Activated CD4-positive, alpha-beta memory T cell treated with anti-CD3 and anti-CD28 coated beads for 36 hours (primary cell): ENCODE measurements around the gene XRCC1. TPM values are rescaled to one million over a fixed set of nuclear protein-coding genes. Genes with fewer than 3 reads are reported as not detected.
A peak's percentile ranks its signal among the peaks of the same experiment; 100 is the strongest.

Source experiments
- CTCF ChIA-PET: fragments of 350-600 bp; sonication (Branson Sonifier 250); formaldehyde crosslinking; loops from one replicate; lab custom pipeline; 2021; ENCODE audit warnings: antibody characterized with exemption, inconsistent platforms; lab: Charles Lee
- POLR2A ChIA-PET: fragments of 350-600 bp; sonication (Branson Sonifier 250); formaldehyde crosslinking; loops from one replicate; lab custom pipeline; 2021; ENCODE audit warnings: antibody characterized with exemption; lab: Charles Lee
- DNase-seq: peaks from one replicate; pipeline ENCODE4 v3.0.0-alpha.2; 2020
- H3K27ac Mint-ChIP-seq: one replicate; pipeline ENCODE4 v1.8.0; 2021; ENCODE audit warnings: mixed read lengths
- H3K27me3 Mint-ChIP-seq: one replicate; pipeline ENCODE4 v1.8.0; 2021; ENCODE audit warnings: mixed read lengths
- H3K36me3 Mint-ChIP-seq: one replicate; pipeline ENCODE4 v1.8.0; 2021; ENCODE audit warnings: mixed read lengths
- H3K4me1 Mint-ChIP-seq: one replicate; pipeline ENCODE4 v1.8.0; 2021; ENCODE audit warnings: low read depth, mixed read lengths
- H3K4me3 Mint-ChIP-seq: one replicate; pipeline ENCODE4 v1.8.0; 2021; ENCODE audit warnings: mild to moderate bottlenecking, mixed read lengths
- H3K9me3 Mint-ChIP-seq: one replicate; pipeline ENCODE4 v1.8.0; 2021; ENCODE audit warnings: mixed read lengths
- intact Hi-C: fragments of 100-400 bp; cut with micrococcal nuclease; formaldehyde crosslinking; loops from one replicate; pipeline ENCODE4 v1.15.1; 2023
- total RNA-seq, 2 experiments: library from RNA; stranded (reverse); gene quantifications; one replicate each; pipeline ENCODE4 v1.2.3, GENCODE V29; 2021

The XRCC1 gene
- total RNA-seq, 2 experiments from 2014 or later: 42.5 to 43.0 TPM

DNA sequence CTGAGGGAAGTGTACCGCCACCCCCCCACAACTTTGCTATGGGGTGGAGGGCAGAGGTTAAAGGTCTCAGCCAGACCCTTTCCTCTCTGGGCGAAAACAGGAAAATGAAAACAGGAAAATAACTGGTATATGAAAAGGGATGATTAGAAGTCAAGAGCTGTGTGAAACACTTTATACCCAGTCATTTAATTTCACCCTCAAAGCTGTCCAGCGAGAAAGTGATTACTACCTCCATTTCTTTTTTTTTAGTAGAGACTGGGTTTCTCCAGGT is 70.2 kb downstream of the XRCC1 start:
- H3K27ac Mint-ChIP-seq: peak overlapping the region; percentile 49
- H3K4me1 Mint-ChIP-seq: peaks cover 23% of the 10 kb centered on the region
- no peaks in the 10 kb centered on the region for H3K27me3 Mint-ChIP-seq
- POLR2A ChIA-PET: interaction anchor here (1.1 to 1.6 kb wide), 5 partner anchors 13 to 90 kb away, joined by 3 to 8 read pairs (median 4); partner anchors contain the start of gene IRGQ
- DNase-seq: no peak
- peaks cover 15% of the 10 kb centered on the region for H3K36me3 Mint-ChIP-seq
- peak overlapping the region; percentile 11 for H3K4me3 Mint-ChIP-seq
- CTCF ChIA-PET: interaction anchor here (0.6 to 4.3 kb wide), 10 partner anchors 8 to 821 kb away, joined by 3 to 47 read pairs (median 4); partner anchors contain the start of gene IRGQ
- no peaks in the 10 kb centered on the region for H3K9me3 Mint-ChIP-seq
- intact Hi-C loops: loop anchor here (2.0 kb wide), 1 partner anchor 22 kb away; the partner anchor contains the start of gene ETHE1

DNA sequence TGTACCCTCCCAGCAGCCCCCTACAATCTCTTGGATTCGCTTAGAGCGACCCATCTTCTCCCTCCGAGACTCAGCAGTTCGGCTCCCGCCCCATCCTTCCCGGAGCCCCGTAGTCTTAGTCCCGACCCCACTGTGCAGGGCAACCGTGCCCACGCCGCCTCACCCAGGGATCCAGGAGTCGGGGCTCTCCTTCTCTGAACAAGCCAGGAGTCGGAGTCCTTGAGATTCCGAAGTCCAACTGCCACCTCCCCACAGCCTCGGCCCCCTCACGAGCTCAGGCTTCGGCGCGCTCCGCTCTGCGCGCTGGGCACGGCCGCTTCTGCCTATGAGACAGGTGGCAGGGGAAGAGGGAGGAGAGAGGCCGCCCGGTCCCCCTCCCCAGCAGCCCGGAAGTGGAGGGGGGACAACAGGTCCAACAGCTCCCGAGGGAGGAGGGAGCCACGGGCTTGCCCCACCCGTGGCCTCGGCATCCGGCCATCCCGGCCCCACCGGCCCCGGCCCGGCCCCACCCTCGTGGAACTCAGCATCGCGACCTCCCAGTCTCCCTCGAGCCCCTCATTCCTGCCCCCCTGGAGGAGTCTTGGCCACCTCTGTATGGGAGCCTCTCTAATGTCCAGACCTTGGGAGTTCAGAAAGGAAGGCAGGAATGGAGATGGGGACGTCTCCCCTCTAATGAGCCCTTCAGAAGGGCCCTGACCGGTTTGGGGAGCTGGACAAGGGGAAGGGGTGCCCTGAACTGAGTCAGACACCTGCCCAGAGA is 70.7 kb downstream of the XRCC1 start, which contains the start of gene PHLDB3:
TSS of gene PHLDB3 (minus strand) at position 321 of the 760 bp plus-strand sequence. CDS start 628 bp downstream, outside the sequence.
- ChIA-PET POLR2A (interaction anchor here (0.8 to 1.6 kb wide), 13 partner anchors 8 to 91 kb away, joined by 3 to 8 read pairs (median 4); partner anchors contain the start of genes IRGQ and LYPD3), CTCF (interaction anchor here (0.6 to 4.3 kb wide), 15 partner anchors 9 to 821 kb away, joined by 3 to 47 read pairs (median 4); partner anchors contain the start of genes IRGQ and ZNF575)
- intact Hi-C loops: loop anchor here (1.0 to 2.0 kb wide), 3 partner anchors 22 to 57 kb away; partner anchors contain the start of gene ETHE1
- DNase-seq: peak; percentile 61
- H3K4me3 Mint-ChIP-seq: peak within 1 kb of the TSS; percentile 94
- peaks cover 11% of the 10 kb centered on the region for H3K36me3 Mint-ChIP-seq
- no peaks in the 10 kb centered on the region for H3K9me3 Mint-ChIP-seq
- H3K27ac Mint-ChIP-seq: peak within 1 kb of the TSS; percentile 95
- peaks cover 23% of the 10 kb centered on the region for H3K4me1 Mint-ChIP-seq
- no peaks in the 10 kb centered on the region for H3K27me3 Mint-ChIP-seq

DNA sequence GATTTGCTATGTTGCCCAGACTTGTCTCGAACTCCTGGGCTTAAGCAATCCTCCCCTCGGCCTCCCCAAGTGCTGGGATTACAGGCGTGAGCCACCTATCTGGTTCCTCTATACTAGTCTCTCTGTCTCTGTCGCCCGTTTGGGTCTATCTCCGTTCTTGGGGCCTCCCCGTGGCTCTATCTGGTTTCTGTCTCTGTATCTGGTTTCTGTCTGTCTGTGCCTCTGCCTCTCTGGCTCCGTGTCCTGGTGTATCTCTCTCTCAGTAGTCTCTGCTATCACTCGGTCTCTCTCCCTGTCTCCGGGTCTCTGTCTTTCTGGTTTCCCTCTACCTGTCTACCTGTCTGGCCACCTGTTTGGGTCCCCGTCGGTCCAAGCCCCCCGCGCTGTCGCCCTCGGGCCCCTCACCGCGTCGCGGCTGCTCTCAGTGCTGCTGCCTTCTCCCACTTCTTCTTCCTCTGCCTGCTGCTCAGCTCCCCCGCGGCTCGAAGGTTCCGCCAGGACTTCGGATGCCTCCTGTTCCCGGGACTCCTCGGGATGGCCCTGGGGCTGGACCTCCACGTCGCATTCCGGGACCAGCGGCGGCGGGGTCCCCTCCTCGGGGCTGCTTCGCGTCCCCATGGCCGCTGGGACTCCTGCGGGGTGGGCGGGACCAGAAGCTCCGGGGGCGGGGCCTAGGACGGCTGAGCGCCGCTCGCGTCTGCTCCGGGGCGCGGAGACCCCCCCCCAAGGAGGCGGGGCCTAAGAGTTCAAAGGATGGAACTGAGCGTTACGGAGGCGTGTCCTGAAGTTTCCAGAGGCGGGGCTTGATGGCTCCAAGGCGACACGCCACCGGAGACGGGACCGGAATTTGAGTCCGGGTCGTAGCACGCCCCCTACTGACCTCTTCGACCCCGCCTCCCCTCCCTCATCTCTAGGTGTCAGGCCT is 71.6 kb downstream of the XRCC1 start:
- Mint-ChIP-seq H3K27ac (peak overlapping the region; percentile 95), H3K4me3 (peak overlapping the region; percentile 94), H3K4me1 (peaks cover 23% of the 10 kb centered on the region), H3K9me3 (no peaks in the 10 kb centered on the region), H3K27me3 (no peaks in the 10 kb centered on the region), H3K36me3 (peaks cover 7% of the 10 kb centered on the region)
- ChIA-PET CTCF (interaction anchor here (0.7 to 4.3 kb wide), 14 partner anchors 12 to 241 kb away, joined by 3 to 47 read pairs (median 5); partner anchors contain the start of genes IRGQ and ZNF575), POLR2A (interaction anchor here (0.8 to 1.6 kb wide), 13 partner anchors 8 to 92 kb away, joined by 3 to 8 read pairs (median 4); partner anchors contain the start of genes IRGQ and LYPD3)
- intact Hi-C loops: loop anchor here (1.0 to 2.0 kb wide), 3 partner anchors 23 to 56 kb away; partner anchors contain the start of gene ETHE1
- peak; percentile 99 for DNase-seq

GRCh38 chr19:43502419-43502976 is 72.8 kb downstream of the XRCC1 start:
- H3K27ac Mint-ChIP-seq: no peak overlapping the region

GRCh38 chr19:43501661-43502418 is 73.5 kb downstream of the XRCC1 start:
- no peaks in the 10 kb centered on the region for H3K27me3 Mint-ChIP-seq
- H3K4me3 Mint-ChIP-seq: no peak overlapping the region
- peaks cover 23% of the 10 kb centered on the region for H3K4me1 Mint-ChIP-seq
- H3K27ac Mint-ChIP-seq: no peak overlapping the region
- H3K36me3 Mint-ChIP-seq: peaks cover 3% of the 10 kb centered on the region
- CTCF ChIA-PET: interaction anchor here (0.7 to 1.1 kb wide), 2 partner anchors 55 to 69 kb away, joined by 3 to 8 read pairs; no protein-coding TSS in a partner anchor
- DNase-seq: no peak
- POLR2A ChIA-PET: no interaction called here
- no peaks in the 10 kb centered on the region for H3K9me3 Mint-ChIP-seq
- intact Hi-C loops: no loop called here

More at GRCh38 chr19:43502419-43502976, 72.8 kb downstream of the XRCC1 start:
- no peak for DNase-seq
- POLR2A ChIA-PET: no interaction called here
- peak overlapping the region; percentile 94 for H3K4me3 Mint-ChIP-seq
- no peaks in the 10 kb centered on the region for H3K27me3 Mint-ChIP-seq
- H3K4me1 Mint-ChIP-seq: peaks cover 23% of the 10 kb centered on the region
- intact Hi-C loops: no loop called here
- H3K36me3 Mint-ChIP-seq: peaks cover 1% of the 10 kb centered on the region
- no peaks in the 10 kb centered on the region for H3K9me3 Mint-ChIP-seq
- CTCF ChIA-PET: interaction anchor here (0.7 to 4.3 kb wide), 3 partner anchors 55 to 70 kb away, joined by 3 to 47 read pairs (median 8); no protein-coding TSS in a partner anchor

- ChIA-PET POLR2A (no interaction called here), CTCF (interaction anchor here (2.4 kb wide), 1 partner anchor 52 kb away, joined by 9 read pairs; no protein-coding TSS in a partner anchor)
- peaks cover 17% of the 10 kb centered on the region for H3K4me1 Mint-ChIP-seq
- H3K4me3 Mint-ChIP-seq: no peak overlapping the region
- no peak for DNase-seq
- peaks cover 13% of the 10 kb centered on the region for H3K36me3 Mint-ChIP-seq
- H3K27ac Mint-ChIP-seq: no peak overlapping the region
- H3K9me3 Mint-ChIP-seq: no peaks in the 10 kb centered on the region
- no peaks in the 10 kb centered on the region for H3K27me3 Mint-ChIP-seq
- intact Hi-C loops: no loop called here
Measured at GRCh38 chr19:43499042-43499441, 76.3 kb downstream of the XRCC1 start.

DNA sequence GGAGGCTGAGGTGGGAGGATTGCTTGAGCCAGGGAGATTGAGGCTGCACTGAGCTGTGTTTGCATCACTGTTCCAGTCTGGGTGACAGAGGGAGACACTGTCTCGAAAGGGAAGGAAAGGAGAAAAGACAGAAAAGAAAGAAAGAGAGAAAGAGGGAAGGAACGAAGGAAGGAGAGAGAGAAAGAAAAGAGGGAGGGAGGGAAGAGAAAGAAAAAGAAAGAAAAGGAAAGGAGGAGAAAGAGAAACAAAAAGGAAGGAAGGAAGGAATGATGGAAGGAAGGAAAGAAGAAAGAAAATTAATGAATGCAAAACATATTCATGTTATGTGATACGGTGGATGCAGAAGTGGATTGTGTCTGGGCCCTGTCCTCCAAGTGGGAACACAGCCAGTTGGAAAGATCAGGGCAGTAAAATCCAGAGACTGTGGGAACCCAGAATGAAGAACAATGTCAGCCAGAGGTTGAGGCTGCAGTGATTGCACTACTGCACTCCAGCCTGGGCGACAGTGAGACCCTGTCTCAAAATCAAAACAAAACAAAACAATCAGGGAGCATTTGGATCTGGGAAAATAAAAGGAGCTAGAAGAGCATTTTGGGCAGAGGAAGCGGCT is 77.0 kb downstream of the XRCC1 start:
- peaks cover 13% of the 10 kb centered on the region for H3K36me3 Mint-ChIP-seq
- CTCF ChIA-PET: interaction anchor here (1.0 to 2.4 kb wide), 2 partner anchors 35 to 51 kb away, joined by 4 to 9 read pairs; no protein-coding TSS in a partner anchor
- intact Hi-C loops: no loop called here

DNA sequence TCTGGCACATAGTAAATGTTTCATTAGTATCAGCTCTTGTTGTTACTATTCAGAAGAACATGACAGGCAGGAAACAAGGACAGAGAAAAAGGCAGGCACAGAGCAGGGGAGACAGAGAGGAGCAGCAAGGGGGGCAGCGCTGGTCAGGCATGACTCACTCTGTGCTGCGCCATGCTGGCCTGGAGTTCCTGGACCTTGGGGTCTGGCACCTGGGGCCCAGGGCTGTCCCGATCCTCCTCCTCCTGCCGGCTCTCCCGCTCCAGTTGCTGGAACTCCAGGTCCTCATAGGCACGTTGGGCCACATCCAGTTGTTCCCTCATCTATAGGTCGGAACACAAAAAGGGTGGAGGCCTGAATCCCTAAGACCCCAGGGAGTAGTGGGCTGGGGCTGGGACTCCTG is 78.4 kb downstream of the XRCC1 start:
- Mint-ChIP-seq H3K27me3 (no peaks in the 10 kb centered on the region), H3K4me3 (no peak overlapping the region), H3K36me3 (peaks cover 13% of the 10 kb centered on the region), H3K27ac (no peak overlapping the region), H3K9me3 (no peaks in the 10 kb centered on the region), H3K4me1 (peaks cover 2% of the 10 kb centered on the region)
- DNase-seq: no peak
- intact Hi-C loops: no loop called here
- ChIA-PET CTCF (interaction anchor here (0.6 kb wide), 2 partner anchors 46 to 50 kb away, joined by 3 read pairs; no protein-coding TSS in a partner anchor), POLR2A (no interaction called here)

More for the DNA sequence above, 77.0 kb downstream of the XRCC1 start:
- POLR2A ChIA-PET: no interaction called here
- no peaks in the 10 kb centered on the region for H3K9me3 Mint-ChIP-seq
- H3K27ac Mint-ChIP-seq: no peak overlapping the region
- no peak for DNase-seq
- no peak overlapping the region for H3K4me3 Mint-ChIP-seq
- peaks cover 13% of the 10 kb centered on the region for H3K4me1 Mint-ChIP-seq
- no peaks in the 10 kb centered on the region for H3K27me3 Mint-ChIP-seq

GRCh38 chr19:43495082-43495481 is 80.2 kb downstream of the XRCC1 start:
- no peaks in the 10 kb centered on the region for H3K27me3 Mint-ChIP-seq
- intact Hi-C loops: no loop called here
- H3K9me3 Mint-ChIP-seq: no peaks in the 10 kb centered on the region
- no peaks in the 10 kb centered on the region for H3K4me1 Mint-ChIP-seq
- no peak for DNase-seq
- no peak overlapping the region for H3K4me3 Mint-ChIP-seq
- peaks cover 12% of the 10 kb centered on the region for H3K36me3 Mint-ChIP-seq
- ChIA-PET POLR2A (interaction anchor here (0.7 to 0.8 kb wide), 2 partner anchors 9 to 31 kb away, joined by 3 read pairs; partner anchors contain the start of gene PHLDB3), CTCF (interaction anchor here (1.5 kb wide), 1 partner anchor 24 kb away, joined by 4 read pairs; no protein-coding TSS in a partner anchor)
- H3K27ac Mint-ChIP-seq: no peak overlapping the region
